Right hindlimb (tissue), 1 donor: ENCODE measurements around the gene ASPM.
A peak's percentile ranks its signal among the peaks of the same experiment; 100 is the strongest.
"Not testable (repeated sequence)": the region's sequence is repeated elsewhere in the genome, so short reads cannot be mapped to it uniquely, and the experiment has no call there.

Experiments
- DNase-seq: peaks from one replicate; pipeline ENCODE4 v3.0.0-alpha.2; 2018

Gene ASPM

DNA sequence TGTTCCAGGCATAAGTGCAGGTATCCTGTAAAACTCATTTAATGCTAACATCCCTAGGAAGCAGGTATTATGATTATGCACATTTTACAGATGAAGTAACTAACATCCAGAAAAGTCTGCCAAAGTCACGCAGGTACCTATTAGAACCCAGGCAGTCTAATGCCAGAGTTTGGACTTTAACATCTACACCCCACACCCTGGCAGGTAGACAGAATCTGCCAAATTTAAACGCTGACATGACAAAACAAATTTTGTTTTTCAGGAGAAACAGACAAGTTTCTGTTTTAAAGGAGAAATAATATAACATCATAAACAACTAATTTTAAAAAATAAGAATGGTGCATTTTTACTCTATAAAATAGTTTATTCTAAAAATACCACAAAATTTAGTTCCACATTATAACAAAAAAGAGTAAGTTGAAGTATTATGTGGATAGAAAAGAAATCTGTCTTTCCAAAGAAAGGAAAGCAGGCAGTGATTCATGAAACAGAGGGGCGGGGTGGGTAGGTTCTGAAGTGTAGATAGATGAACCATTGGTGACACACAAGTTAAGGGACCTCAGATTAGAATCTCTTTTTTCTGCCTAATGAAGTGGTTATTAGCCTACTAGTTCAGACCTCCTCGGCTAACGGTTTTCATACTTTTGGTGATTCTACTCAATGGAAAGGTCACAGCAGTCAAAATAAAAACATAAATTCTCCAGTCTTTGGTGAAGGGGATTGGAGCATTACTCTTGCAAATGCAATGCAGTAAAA, 1.7 kb downstream of the ASPM start:
- DNase-seq = peak; percentile 24

DNA sequence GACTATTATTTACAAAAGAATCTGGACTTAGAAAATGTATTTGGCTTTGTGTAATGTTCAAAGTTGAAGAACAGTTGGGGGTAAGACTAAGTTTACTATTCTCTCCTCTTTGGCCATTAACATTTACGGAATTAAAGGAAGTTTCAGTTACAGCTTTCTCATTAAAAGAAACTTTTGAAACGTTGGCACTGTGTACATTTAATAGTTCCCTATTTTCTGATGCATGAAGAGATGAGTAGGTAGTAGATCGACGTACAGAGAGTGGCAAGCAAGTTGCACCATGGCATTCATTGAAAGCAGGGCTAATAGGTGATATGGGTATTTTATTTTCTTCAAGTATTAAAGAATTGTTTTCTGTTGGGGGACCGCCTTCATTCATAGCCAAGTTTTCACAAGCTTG, 3.2 kb downstream of the ASPM start:
- DNase-seq = no peak

- no peak for DNase-seq
Measured at GRCh38 chr1:197141575-197141974, 4.9 kb downstream of the ASPM start.

- DNase-seq = no peak
Measured at GRCh38 chr1:197140121-197140520, 6.3 kb downstream of the ASPM start.

- DNase-seq = no peak
Measured at GRCh38 chr1:197139169-197139568, 7.3 kb downstream of the ASPM start.

DNA sequence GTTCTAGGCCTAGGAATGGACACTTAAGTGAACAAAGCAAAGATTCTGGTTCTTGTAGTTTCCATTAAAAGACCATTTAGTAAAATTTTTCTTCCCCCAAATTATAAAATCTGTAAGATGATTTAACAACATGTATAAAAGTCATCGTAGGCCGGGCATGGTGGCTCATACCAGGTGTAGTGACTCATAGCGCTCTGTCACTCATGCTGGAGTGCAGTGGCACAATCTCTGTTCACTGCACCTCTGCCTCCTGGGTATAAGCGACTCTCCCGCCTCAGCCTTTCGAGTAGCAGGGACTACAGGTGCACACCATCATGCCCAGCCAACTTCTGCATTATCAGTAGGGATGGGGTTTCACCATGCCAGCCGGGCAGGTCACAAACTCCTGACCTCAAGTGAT, 9.1 kb downstream of the ASPM start:
- DNase-seq = no peak

- no peak for DNase-seq
Measured at GRCh38 chr1:197130677-197131304, 15.7 kb downstream of the ASPM start.

DNA sequence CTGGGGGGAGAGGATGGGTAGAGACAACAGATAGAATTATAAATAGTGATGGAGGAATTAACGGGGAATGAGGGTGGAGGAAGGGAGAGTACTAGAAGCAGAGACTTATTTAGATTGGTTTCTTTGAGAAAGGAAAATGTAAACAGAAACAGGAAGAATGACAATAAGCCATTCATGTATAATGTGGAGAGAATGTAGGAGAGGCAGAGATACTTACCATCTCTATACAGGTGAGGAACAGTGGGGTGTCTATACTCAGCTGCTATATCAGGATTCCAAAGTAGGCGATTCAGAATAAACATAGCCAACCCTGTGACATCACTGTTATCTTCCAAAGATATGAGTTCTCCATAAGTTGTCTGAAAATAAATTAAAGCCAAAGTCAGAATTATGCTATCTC, 16.8 kb downstream of the ASPM start:
- no peak for DNase-seq

- no peak for DNase-seq
Measured at GRCh38 chr1:197127246-197127912, 19.1 kb downstream of the ASPM start.

DNA sequence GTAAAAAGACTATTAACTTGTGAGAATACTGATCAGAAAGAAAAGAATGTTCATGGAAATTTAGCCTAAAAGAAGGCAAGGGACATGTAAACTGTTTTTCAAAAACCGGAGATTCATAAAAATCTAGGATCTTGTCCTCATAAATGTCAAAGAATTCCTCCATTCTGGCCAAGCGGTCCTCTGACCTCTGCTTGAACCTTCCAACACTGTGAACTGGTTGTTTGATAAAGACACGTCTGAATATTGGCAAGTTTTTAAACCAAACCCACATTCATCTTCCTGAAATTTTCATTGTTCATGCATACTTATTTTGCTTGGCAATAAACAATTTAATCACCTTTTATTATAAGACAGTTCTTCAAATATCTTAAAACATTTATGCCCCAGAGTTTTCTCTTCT, 19.8 kb downstream of the ASPM start:
- DNase-seq = no peak

- DNase-seq = no peak
Measured at GRCh38 chr1:197124376-197124775, 22.1 kb downstream of the ASPM start.

DNA sequence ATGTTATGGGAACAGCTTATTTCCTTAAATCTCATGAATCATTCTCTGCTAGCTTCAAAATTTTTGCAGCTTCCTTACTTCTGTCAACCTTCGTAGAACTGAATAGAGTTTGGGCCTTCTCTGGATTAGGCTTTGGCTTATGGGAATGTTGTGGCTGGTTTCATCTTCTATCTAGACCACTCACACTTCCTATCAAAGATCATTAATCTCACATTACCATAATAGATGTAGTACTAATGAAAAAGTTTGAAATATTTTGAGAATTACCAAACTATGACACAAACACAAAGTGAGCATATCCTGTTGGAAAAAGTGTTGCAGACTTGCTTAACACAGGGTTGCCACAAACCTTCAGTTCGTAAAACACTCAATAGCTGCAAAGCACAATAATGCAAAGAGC, 30.3 kb downstream of the ASPM start:
- no peak for DNase-seq

DNA sequence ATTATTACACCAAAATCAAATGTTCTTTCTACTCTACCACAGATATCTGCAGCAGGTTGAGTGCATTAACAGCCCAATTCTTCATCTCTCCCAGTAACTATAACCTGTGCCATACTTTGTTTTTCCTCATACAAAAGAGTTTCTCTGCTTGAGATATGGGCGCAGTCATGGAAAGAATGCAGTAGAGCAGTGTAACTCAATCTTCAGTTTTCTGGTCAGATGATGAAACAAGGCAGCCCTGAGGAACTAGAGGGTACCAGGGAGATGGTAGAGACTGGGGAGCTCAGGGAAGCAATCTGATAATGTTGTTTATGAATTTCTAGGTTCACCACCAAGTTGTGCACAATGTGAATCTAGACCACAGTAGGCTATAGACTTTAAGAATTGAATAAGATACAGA, 39.6 kb downstream of the ASPM start:
- DNase-seq = no peak

DNA sequence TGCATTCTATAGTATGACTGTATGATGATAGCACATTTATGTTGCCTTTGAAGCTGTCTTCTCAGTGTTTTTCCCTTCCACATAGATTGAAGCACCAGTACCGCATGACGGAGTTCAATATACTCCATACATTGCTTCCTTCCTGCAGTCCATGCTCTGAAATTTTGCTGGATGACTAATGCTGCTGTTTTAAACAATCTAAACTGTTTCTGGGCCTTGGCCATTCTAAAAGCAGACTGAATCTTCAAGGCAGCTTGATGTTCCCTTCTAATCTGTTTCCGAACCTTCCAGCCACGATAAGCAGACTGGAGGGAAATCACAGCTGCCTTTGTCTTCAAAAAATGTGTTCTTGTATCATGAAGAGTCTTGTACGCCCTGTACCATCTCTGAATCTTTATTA, 43.2 kb downstream of the ASPM start:
- DNase-seq = no peak

DNA sequence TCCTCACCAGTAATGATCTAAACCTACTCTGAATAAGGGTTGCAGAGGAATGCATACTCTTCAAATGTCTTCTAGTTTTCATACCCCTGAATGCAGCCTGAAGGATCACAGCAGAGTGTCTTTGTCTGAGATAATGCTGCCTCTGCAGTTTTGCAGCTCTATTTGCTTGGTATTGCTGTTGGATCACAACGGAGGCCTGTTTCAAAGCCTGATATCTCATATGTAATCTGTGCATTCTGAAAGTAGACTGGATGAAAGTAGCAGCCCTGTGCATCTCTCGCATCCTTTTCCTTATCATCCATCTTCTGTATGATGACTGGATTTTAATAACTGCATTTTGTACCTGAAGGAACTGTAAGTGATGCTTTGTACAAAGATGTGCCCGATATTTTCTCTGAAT, 44.5 kb downstream of the ASPM start:
- no peak for DNase-seq

GRCh38 chr1:197100677-197101076, 45.8 kb downstream of the ASPM start:
- DNase-seq = no peak

- no peak for DNase-seq
Measured at GRCh38 chr1:197099444-197099843, 47.0 kb downstream of the ASPM start.

DNA sequence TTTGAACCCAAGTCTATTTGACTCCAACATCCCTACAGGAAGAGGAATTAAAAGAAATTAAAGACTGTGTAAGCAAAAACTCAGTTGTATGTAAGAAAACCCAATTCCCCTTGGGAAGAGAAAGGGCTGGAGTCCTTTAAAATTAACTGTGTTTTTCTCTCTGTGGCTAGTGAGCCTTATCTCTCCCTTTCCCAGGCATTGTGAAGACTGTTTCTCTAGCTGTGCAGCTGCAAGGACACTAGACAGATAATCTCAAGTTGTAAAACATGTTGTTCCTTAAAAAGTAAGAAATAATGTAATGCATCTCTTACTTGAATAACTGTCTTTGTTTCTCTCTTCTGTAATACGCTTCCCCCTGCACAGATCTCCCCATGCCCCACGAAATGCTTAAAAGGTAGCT, 49.5 kb downstream of the ASPM start:
- DNase-seq = not testable (repeated sequence)

DNA sequence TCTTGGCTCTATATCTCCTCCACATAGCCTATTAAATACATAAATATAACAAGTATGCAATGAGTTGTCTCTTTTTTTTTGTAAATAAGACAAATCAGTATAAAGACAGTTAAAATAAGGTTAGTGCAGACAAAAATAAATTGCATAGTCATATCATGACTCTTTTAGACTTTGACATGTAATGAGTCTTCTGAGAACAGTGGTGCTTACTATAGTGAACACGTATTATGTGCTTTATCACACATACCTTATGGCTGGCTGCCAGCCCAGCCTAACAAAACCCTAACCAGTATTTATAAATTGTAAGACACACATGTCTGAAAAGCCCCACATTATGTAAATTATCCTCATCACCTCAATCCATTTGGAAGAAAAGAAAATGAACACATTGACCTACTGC, 50.3 kb downstream of the ASPM start:
- DNase-seq = no peak

GRCh38 chr1:197093226-197093885, 53.1 kb downstream of the ASPM start:
- no peak for DNase-seq

- DNase-seq = no peak
Measured at GRCh38 chr1:197092491-197093023, 53.9 kb downstream of the ASPM start.

DNA sequence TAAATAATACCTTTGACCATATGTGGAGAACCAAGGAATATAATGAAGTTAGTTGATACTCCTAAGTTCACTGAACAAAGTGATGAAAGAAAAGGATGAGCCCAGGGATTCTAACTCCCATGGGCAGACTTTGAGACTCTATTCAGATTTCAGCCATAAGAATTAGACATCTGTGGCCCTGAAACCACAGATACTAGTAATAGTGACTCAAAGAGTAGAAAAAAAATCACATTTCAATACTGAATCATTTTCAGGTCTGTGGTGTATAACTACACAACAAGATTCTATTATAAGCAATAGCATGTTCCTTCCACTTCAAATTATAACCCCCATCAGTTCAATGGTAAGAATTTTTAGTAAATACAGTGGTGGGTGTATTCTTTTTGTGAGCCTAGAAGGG, 63.0 kb downstream of the ASPM start:
- DNase-seq = no peak

DNA sequence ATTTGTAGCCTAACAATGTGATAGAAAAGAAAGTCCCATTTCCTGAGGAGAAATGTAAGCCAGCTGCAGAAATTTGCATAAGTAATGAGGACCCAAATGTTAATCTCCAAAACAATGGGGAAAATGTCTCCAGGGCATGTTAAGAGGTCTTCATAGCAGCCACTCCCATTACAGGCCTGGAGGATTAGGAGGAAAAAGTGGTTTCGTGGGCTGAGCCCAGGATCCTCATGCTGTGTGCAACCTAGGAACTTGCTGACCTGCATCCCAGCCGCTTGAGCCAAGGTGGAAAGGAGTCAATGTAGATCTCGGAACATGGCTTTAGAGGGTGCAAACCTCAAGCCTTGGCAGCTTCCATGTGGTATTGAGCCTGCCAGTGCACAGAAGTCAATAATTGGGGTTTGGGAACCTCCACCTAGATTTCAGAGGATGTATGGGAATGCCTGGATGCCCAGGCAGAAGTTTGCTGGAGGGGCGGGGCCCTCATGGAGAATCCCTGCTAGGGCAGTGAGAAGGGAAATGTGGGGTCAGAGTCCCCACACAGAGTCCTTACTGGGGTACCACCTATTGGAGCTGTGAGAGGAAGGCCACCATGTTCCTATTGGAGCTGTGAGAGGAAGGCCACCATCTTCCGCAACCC, 65.2 kb downstream of the ASPM start:
- no peak for DNase-seq
